Activated CD8-positive, alpha-beta memory T cell treated with anti-CD3 and anti-CD28 coated beads, Interleukin-2, amount 10 ng/mL, durations not matched to agents 7 days and 5 days (primary cell): ENCODE results near the gene NR3C2. TPM values are rescaled to one million over a fixed set of nuclear protein-coding genes. Genes with fewer than 3 reads are reported as not detected.

Experiments
- ATAC-seq: fragments of 150-1000 bp; cut with Tn5 transposase; one replicate; pipeline ENCODE4 v1.10.0; 2021; ENCODE audit warnings: moderate library complexity
- CTCF ChIA-PET: fragments of 350-600 bp; sonication (Branson Sonifier 250); formaldehyde crosslinking; loops from one replicate; lab custom pipeline; 2021; ENCODE audit warnings: antibody characterized with exemption; lab: Charles Lee
- DNase-seq: peaks from one replicate; pipeline ENCODE4 v3.0.0-alpha.2; 2020
- H3K27ac Mint-ChIP-seq: one replicate; pipeline ENCODE4 v1.8.0; 2021; ENCODE audit warnings: mild to moderate bottlenecking, mixed read lengths
- H3K27me3 Mint-ChIP-seq: one replicate; pipeline ENCODE4 v1.8.0; 2021; ENCODE audit warnings: mixed read lengths
- H3K36me3 Mint-ChIP-seq: one replicate; pipeline ENCODE4 v1.8.0; 2021; ENCODE audit warnings: mild to moderate bottlenecking, mixed read lengths
- H3K4me1 Mint-ChIP-seq: one replicate; pipeline ENCODE4 v1.8.0; 2021; ENCODE audit warnings: mixed read lengths
- H3K4me3 Mint-ChIP-seq: one replicate; pipeline ENCODE4 v1.8.0; 2021; ENCODE audit warnings: mild to moderate bottlenecking, moderate library complexity, mixed read lengths
- H3K9me3 Mint-ChIP-seq: one replicate; pipeline ENCODE4 v1.8.0; 2022; ENCODE audit warnings: low read depth, mixed read lengths
- total RNA-seq, 2 experiments: library from RNA; stranded (reverse); gene quantifications; one replicate each; pipeline ENCODE4 v1.2.3, GENCODE V29; 2021

NR3C2 gene
- total RNA-seq, 2 experiments from 2014 or later: 2.2 to 9.0 TPM

GRCh38 chr4:148376151-148376550, 66.1 kb downstream of the NR3C2 start:
- Mint-ChIP-seq H3K27ac (no peak overlapping the region), H3K36me3 (no peaks in the 10 kb centered on the region), H3K4me1 (peaks cover 8% of the 10 kb centered on the region), H3K9me3 (no peaks in the 10 kb centered on the region), H3K4me3 (no peak overlapping the region), H3K27me3 (no peaks in the 10 kb centered on the region)
- ATAC-seq (no peak), DNase-seq (no peak)
- CTCF ChIA-PET: no interaction called here

DNA sequence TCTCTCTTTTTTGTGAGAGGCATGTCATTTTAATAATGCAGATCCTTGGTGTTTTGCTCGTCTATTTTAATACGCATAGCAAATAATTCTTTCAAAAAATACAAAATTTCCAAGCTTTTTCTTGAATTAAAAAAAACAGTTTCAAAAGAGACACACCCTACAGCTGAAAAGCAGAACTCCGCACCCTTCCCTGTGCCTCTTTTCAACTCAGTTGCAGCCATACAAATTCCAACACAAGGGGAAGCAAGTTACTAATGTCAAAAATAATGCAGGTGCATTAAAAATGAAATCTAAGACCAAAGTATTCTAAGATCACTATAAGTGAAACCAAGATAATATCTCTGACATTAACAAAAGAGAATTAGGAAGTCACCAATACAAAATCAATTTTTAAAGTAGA, 66.6 kb downstream of the NR3C2 start:
- Mint-ChIP-seq H3K4me1 (peaks cover 8% of the 10 kb centered on the region), H3K27ac (no peak overlapping the region), H3K4me3 (no peak overlapping the region)

DNA sequence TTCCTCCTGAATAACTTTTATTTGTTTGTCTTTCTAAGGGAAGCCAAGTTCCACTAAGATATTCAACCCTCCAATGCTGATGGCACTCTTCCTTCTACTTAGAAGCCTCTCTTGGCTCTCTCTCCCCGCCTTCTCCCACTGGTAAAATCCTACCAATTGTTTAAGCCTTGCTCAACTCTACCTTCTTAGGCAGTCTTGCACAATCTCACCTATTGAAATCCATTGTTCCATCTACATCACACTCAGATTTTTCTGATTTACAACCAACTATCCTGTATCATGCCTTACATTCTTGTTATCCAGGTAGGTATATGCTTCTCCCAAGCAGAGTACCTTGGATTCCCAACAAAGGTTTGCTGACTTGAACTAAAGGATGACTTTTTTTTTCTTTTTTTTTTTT, 69.1 kb downstream of the NR3C2 start:
- no peak for ATAC-seq
- H3K4me3 Mint-ChIP-seq: no peak overlapping the region
- no peaks in the 10 kb centered on the region for H3K36me3 Mint-ChIP-seq
- peaks cover 8% of the 10 kb centered on the region for H3K4me1 Mint-ChIP-seq
- DNase-seq: no peak
- no peaks in the 10 kb centered on the region for H3K9me3 Mint-ChIP-seq
- no peak overlapping the region for H3K27ac Mint-ChIP-seq
- H3K27me3 Mint-ChIP-seq: no peaks in the 10 kb centered on the region
- CTCF ChIA-PET: no interaction called here

More for the DNA sequence above, 66.6 kb downstream of the NR3C2 start:
- no peaks in the 10 kb centered on the region for H3K27me3 Mint-ChIP-seq
- CTCF ChIA-PET: no interaction called here
- no peak for DNase-seq
- H3K36me3 Mint-ChIP-seq: no peaks in the 10 kb centered on the region
- ATAC-seq: no peak
- H3K9me3 Mint-ChIP-seq: no peaks in the 10 kb centered on the region

- H3K9me3 Mint-ChIP-seq: no peaks in the 10 kb centered on the region
- no peak overlapping the region for H3K27ac Mint-ChIP-seq
- no peak overlapping the region for H3K4me3 Mint-ChIP-seq
- DNase-seq (no peak), ATAC-seq (no peak)
- CTCF ChIA-PET: no interaction called here
- no peaks in the 10 kb centered on the region for H3K27me3 Mint-ChIP-seq
- no peaks in the 10 kb centered on the region for H3K36me3 Mint-ChIP-seq
- H3K4me1 Mint-ChIP-seq: peaks cover 2% of the 10 kb centered on the region
Observed at GRCh38 chr4:148369919-148370318, 72.3 kb downstream of the NR3C2 start.

DNA sequence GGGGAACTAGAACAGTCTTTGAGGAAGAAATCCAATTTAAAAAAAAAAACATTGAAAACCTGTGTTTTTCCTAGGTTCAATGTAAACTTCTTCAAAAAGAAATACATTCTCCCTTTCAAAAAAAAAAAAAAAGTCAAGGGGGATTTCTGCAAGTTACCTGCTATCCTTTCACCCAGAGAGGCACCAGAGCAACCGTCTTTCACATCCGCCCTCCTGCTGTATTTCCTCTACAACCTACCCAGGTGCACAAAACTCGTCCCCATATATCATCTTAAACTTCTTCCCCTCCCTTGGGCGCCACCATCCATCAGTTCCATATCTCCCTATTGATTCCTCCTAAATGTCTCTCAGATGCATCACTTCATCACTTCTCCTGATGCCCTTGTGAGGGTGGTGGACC, 74.5 kb downstream of the NR3C2 start:
- DNase-seq: no peak
- Mint-ChIP-seq H3K27ac (no peak overlapping the region), H3K4me1 (peaks cover 2% of the 10 kb centered on the region), H3K4me3 (no peak overlapping the region), H3K9me3 (no peaks in the 10 kb centered on the region), H3K27me3 (no peaks in the 10 kb centered on the region), H3K36me3 (peaks cover 2% of the 10 kb centered on the region)
- no peak for ATAC-seq
- CTCF ChIA-PET: no interaction called here

DNA sequence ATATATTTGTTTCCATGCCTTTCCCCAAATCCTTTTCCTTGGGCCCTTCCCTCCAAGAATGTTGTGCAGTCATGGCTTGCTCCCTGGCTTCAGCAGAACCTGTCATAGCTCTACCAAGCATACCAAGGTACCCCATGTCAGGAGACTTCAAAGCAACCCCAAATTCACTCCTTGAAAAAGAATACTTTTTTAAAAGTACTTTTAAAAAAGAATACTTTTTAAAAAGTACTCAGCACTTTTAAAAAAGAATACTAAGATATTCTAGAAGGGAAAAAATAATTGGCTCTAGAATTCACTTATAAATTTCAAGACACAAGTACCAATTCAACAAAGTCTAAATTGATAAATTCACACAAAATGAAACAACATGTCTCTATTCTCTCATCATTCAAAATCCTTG, 76.0 kb downstream of the NR3C2 start:
- Mint-ChIP-seq H3K9me3 (no peaks in the 10 kb centered on the region), H3K27ac (no peak overlapping the region), H3K4me1 (peaks cover 2% of the 10 kb centered on the region), H3K4me3 (no peak overlapping the region), H3K27me3 (no peaks in the 10 kb centered on the region), H3K36me3 (peaks cover 2% of the 10 kb centered on the region)
- CTCF ChIA-PET: no interaction called here
- DNase-seq (no peak), ATAC-seq (no peak)

DNA sequence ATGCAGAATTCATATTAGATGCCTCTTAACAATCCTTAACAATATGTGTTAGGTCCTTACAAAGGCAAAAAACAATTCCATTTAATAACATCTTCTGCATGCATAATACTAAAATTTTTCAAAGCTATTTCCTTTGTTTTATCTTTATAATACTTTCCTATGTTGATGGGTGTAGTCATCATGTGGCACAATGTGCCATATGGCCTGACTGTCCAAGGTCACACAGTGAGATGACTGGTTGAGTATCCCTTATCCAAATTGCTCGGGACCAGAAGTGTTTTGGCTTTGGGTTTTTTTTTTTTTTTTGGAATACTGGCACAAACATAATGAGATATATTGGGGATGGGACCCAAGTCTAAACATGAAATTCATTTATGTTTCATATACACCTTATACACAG, 77.7 kb downstream of the NR3C2 start:
- Mint-ChIP-seq H3K27me3 (no peaks in the 10 kb centered on the region), H3K27ac (no peak overlapping the region), H3K4me1 (peaks cover 7% of the 10 kb centered on the region), H3K9me3 (no peaks in the 10 kb centered on the region), H3K4me3 (no peak overlapping the region), H3K36me3 (peaks cover 2% of the 10 kb centered on the region)
- DNase-seq (no peak), ATAC-seq (no peak)
- CTCF ChIA-PET: interaction anchor here (1.1 kb wide), 1 partner anchor 140 kb away, joined by 3 read pairs; no protein-coding TSS in a partner anchor

- no peaks in the 10 kb centered on the region for H3K9me3 Mint-ChIP-seq
- H3K4me3 Mint-ChIP-seq: no peak overlapping the region
- CTCF ChIA-PET: no interaction called here
- H3K36me3 Mint-ChIP-seq: peaks cover 2% of the 10 kb centered on the region
- ATAC-seq (no peak), DNase-seq (no peak)
- no peak overlapping the region for H3K27ac Mint-ChIP-seq
- H3K4me1 Mint-ChIP-seq: peaks cover 20% of the 10 kb centered on the region
- H3K27me3 Mint-ChIP-seq: no peaks in the 10 kb centered on the region
Observed at GRCh38 chr4:148359769-148360168, 82.4 kb downstream of the NR3C2 start.

GRCh38 chr4:148355442-148356123, 86.6 kb downstream of the NR3C2 start:
- ATAC-seq: peak; percentile 57
- H3K4me1 Mint-ChIP-seq: peaks cover 20% of the 10 kb centered on the region
- no peak for DNase-seq
- peak overlapping the region; percentile 66 for H3K27ac Mint-ChIP-seq
- no peaks in the 10 kb centered on the region for H3K36me3 Mint-ChIP-seq
- H3K9me3 Mint-ChIP-seq: no peaks in the 10 kb centered on the region
- H3K4me3 Mint-ChIP-seq: peak overlapping the region; percentile 47
- CTCF ChIA-PET: no interaction called here
- no peaks in the 10 kb centered on the region for H3K27me3 Mint-ChIP-seq

DNA sequence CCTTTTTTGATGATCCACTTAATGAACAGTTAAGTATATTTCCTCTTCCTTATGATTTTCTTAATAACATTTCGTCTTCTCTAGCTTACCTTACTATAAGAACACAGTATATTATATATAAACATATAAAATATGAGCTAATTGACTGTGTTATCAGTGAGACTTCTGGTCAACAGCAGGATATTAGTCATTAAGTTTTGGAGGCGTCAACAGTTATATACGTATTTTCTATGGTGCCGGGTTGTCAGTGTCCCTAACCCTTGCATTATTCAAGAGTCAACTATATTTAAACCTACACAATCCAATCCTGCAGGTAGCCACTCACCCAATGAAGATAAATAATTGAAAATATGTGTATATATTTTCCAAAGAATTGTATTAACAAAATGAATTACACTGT, 88.0 kb downstream of the NR3C2 start:
- Mint-ChIP-seq H3K4me1 (peaks cover 19% of the 10 kb centered on the region), H3K27ac (no peak overlapping the region), H3K4me3 (no peak overlapping the region), H3K9me3 (no peaks in the 10 kb centered on the region), H3K36me3 (no peaks in the 10 kb centered on the region), H3K27me3 (no peaks in the 10 kb centered on the region)
- CTCF ChIA-PET: interaction anchor here (1.1 kb wide), 1 partner anchor 89 kb away, joined by 3 read pairs; no protein-coding TSS in a partner anchor
- DNase-seq (no peak), ATAC-seq (no peak)

- Mint-ChIP-seq H3K4me1 (peaks cover 24% of the 10 kb centered on the region), H3K9me3 (no peaks in the 10 kb centered on the region), H3K4me3 (no peak overlapping the region), H3K36me3 (no peaks in the 10 kb centered on the region), H3K27ac (no peak overlapping the region), H3K27me3 (no peaks in the 10 kb centered on the region)
- CTCF ChIA-PET: no interaction called here
- no peak for DNase-seq
- no peak for ATAC-seq
Observed at GRCh38 chr4:148353571-148353970, 88.6 kb downstream of the NR3C2 start.

- Mint-ChIP-seq H3K27me3 (no peaks in the 10 kb centered on the region), H3K27ac (no peak overlapping the region), H3K4me3 (no peak overlapping the region), H3K4me1 (peaks cover 13% of the 10 kb centered on the region), H3K36me3 (peaks cover 5% of the 10 kb centered on the region), H3K9me3 (no peaks in the 10 kb centered on the region)
- CTCF ChIA-PET: no interaction called here
- ATAC-seq (no peak), DNase-seq (no peak)
Observed at GRCh38 chr4:148349153-148349552, 93.1 kb downstream of the NR3C2 start.

DNA sequence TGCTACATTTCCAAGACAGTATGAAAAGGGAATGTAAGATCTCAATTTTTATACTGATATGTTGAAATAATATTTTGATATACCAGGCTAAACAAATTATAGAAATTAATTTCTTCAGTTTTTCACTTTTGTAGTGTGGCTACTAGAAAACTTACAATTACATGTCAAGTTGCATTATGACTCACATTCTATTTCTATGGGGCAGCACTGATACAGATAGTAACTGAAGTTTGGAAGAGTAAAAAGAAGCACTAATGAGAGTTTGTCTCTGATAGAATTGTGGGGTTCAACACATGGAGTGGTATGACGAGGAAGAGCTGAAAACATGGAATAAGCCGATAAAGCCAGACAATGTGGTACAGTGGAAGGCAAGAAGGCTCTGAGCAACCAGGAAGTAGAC, 95.6 kb downstream of the NR3C2 start:
- Mint-ChIP-seq H3K4me1 (peaks cover 13% of the 10 kb centered on the region), H3K9me3 (no peaks in the 10 kb centered on the region), H3K4me3 (no peak overlapping the region), H3K27me3 (no peaks in the 10 kb centered on the region), H3K36me3 (peaks cover 5% of the 10 kb centered on the region), H3K27ac (no peak overlapping the region)
- no peak for ATAC-seq
- DNase-seq: no peak
- CTCF ChIA-PET: no interaction called here

DNA sequence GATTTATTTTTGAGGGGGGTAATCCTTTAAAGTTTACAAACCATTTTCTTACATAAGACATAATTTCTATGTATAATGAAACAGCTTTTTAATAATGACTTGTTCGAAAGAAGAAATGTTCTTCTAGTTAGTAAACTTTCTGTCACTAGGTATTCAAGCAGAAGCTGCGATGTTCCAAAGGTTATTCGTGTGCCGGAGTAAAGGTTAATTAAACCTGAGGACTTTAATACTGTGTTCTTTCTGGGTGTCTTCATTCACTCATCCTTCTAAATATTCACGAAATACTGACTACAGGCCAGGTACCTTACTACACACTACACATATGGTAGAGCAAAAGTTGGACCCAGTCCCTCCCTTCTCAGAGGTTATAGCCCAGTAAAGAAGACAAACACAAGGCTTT, 96.7 kb downstream of the NR3C2 start:
- CTCF ChIA-PET: no interaction called here
- no peaks in the 10 kb centered on the region for H3K9me3 Mint-ChIP-seq
- ATAC-seq: no peak

More for the DNA sequence above, 96.7 kb downstream of the NR3C2 start:
- peaks cover 13% of the 10 kb centered on the region for H3K4me1 Mint-ChIP-seq
- no peak overlapping the region for H3K27ac Mint-ChIP-seq
- no peak overlapping the region for H3K4me3 Mint-ChIP-seq
- DNase-seq: no peak
- peaks cover 7% of the 10 kb centered on the region for H3K36me3 Mint-ChIP-seq
- H3K27me3 Mint-ChIP-seq: no peaks in the 10 kb centered on the region
